ENCODE results near the gene KLRD1.

The KLRD1 gene

GRCh38 chr12:10307630-10308029, at the start of gene KLRD1:
Gene KLRD1 (plus strand): TSS chr12:10307870. CDS start chr12:10308078, 208 bp downstream.
- no peak within 1 kb of the TSS for H3K4me3 ChIP-seq (ENCODE audit: low read depth in 1 of 2, low read length in 2 of 2)
- H3K27ac ChIP-seq (ENCODE audit: low read length) = no peak within 1 kb of the TSS
- H3K4me1 ChIP-seq (ENCODE audit: control insufficient read depth in 1 of 2, insufficient read depth in 2 of 2, low read length in 2 of 2) = no peaks in the 10 kb centered on the region
- H3K36me3 ChIP-seq (ENCODE audit: control insufficient read depth in 1 of 2, insufficient read depth in 2 of 2, low read length in 2 of 2) = no peaks in the 10 kb centered on the region
- no peaks in the 10 kb centered on the region for H3K27me3 ChIP-seq (ENCODE audit: low read depth, low read length)
- H3K9me3 ChIP-seq (ENCODE audit: control insufficient read depth in 1 of 2, low read length in 2 of 2) = no peaks in the 10 kb centered on the region

GRCh38 chr12:10260927-10261326, 46.7 kb upstream of the KLRD1 start:
- Histone ChIP-seq H3K36me3 (ENCODE audit: control insufficient read depth in 1 of 2, insufficient read depth in 2 of 2, low read length in 2 of 2) (no peaks in the 10 kb centered on the region), H3K4me1 (ENCODE audit: control insufficient read depth in 1 of 2, insufficient read depth in 2 of 2, low read length in 2 of 2) (no peaks in the 10 kb centered on the region), H3K27me3 (ENCODE audit: low read depth, low read length) (no peaks in the 10 kb centered on the region), H3K9me3 (ENCODE audit: control insufficient read depth in 1 of 2, low read length in 2 of 2) (no peaks in the 10 kb centered on the region), H3K4me3 (ENCODE audit: low read depth in 1 of 2, low read length in 2 of 2) (no peak overlapping the region), H3K27ac (ENCODE audit: low read length) (no peak overlapping the region)

- Histone ChIP-seq H3K27ac (ENCODE audit: low read length) (no peak overlapping the region), H3K27me3 (ENCODE audit: low read depth, low read length) (no peaks in the 10 kb centered on the region), H3K4me1 (ENCODE audit: control insufficient read depth in 1 of 2, insufficient read depth in 2 of 2, low read length in 2 of 2) (no peaks in the 10 kb centered on the region), H3K36me3 (ENCODE audit: control insufficient read depth in 1 of 2, insufficient read depth in 2 of 2, low read length in 2 of 2) (no peaks in the 10 kb centered on the region), H3K9me3 (ENCODE audit: control insufficient read depth in 1 of 2, low read length in 2 of 2) (no peaks in the 10 kb centered on the region), H3K4me3 (ENCODE audit: low read depth in 1 of 2, low read length in 2 of 2) (no peak overlapping the region)
Observed at GRCh38 chr12:10268037-10268436, 39.6 kb upstream of the KLRD1 start.

- no peaks in the 10 kb centered on the region for H3K9me3 ChIP-seq (ENCODE audit: control insufficient read depth in 1 of 2, low read length in 2 of 2)
- H3K4me3 ChIP-seq (ENCODE audit: low read depth in 1 of 2, low read length in 2 of 2) = no peak overlapping the region
- H3K36me3 ChIP-seq (ENCODE audit: control insufficient read depth in 1 of 2, insufficient read depth in 2 of 2, low read length in 2 of 2) = no peaks in the 10 kb centered on the region
- H3K27ac ChIP-seq (ENCODE audit: low read length) = no peak overlapping the region
- H3K4me1 ChIP-seq (ENCODE audit: control insufficient read depth in 1 of 2, insufficient read depth in 2 of 2, low read length in 2 of 2) = no peaks in the 10 kb centered on the region
- no peaks in the 10 kb centered on the region for H3K27me3 ChIP-seq (ENCODE audit: low read depth, low read length)
Observed at GRCh38 chr12:10272467-10272866, 35.2 kb upstream of the KLRD1 start.

GRCh38 chr12:10276774-10277173, 30.9 kb upstream of the KLRD1 start:
- Histone ChIP-seq H3K4me3 (ENCODE audit: low read depth in 1 of 2, low read length in 2 of 2) (no peak overlapping the region), H3K27me3 (ENCODE audit: low read depth, low read length) (no peaks in the 10 kb centered on the region), H3K36me3 (ENCODE audit: control insufficient read depth in 1 of 2, insufficient read depth in 2 of 2, low read length in 2 of 2) (no peaks in the 10 kb centered on the region), H3K4me1 (ENCODE audit: control insufficient read depth in 1 of 2, insufficient read depth in 2 of 2, low read length in 2 of 2) (no peaks in the 10 kb centered on the region), H3K9me3 (ENCODE audit: control insufficient read depth in 1 of 2, low read length in 2 of 2) (no peaks in the 10 kb centered on the region), H3K27ac (ENCODE audit: low read length) (no peak overlapping the region)

GRCh38 chr12:10278104-10278503, 29.6 kb upstream of the KLRD1 start:
- Histone ChIP-seq H3K9me3 (ENCODE audit: control insufficient read depth in 1 of 2, low read length in 2 of 2) (no peaks in the 10 kb centered on the region), H3K36me3 (ENCODE audit: control insufficient read depth in 1 of 2, insufficient read depth in 2 of 2, low read length in 2 of 2) (no peaks in the 10 kb centered on the region), H3K4me1 (ENCODE audit: control insufficient read depth in 1 of 2, insufficient read depth in 2 of 2, low read length in 2 of 2) (no peaks in the 10 kb centered on the region), H3K4me3 (ENCODE audit: low read depth in 1 of 2, low read length in 2 of 2) (no peak overlapping the region), H3K27me3 (ENCODE audit: low read depth, low read length) (no peaks in the 10 kb centered on the region), H3K27ac (ENCODE audit: low read length) (no peak overlapping the region)

GRCh38 chr12:10279937-10280336, 27.7 kb upstream of the KLRD1 start:
- no peaks in the 10 kb centered on the region for H3K36me3 ChIP-seq (ENCODE audit: control insufficient read depth in 1 of 2, insufficient read depth in 2 of 2, low read length in 2 of 2)
- H3K4me3 ChIP-seq (ENCODE audit: low read depth in 1 of 2, low read length in 2 of 2) = no peak overlapping the region
- H3K27ac ChIP-seq (ENCODE audit: low read length) = no peak overlapping the region
- no peaks in the 10 kb centered on the region for H3K4me1 ChIP-seq (ENCODE audit: control insufficient read depth in 1 of 2, insufficient read depth in 2 of 2, low read length in 2 of 2)
- no peaks in the 10 kb centered on the region for H3K27me3 ChIP-seq (ENCODE audit: low read depth, low read length)
- H3K9me3 ChIP-seq (ENCODE audit: control insufficient read depth in 1 of 2, low read length in 2 of 2) = no peaks in the 10 kb centered on the region

- Histone ChIP-seq H3K27me3 (ENCODE audit: low read depth, low read length) (no peaks in the 10 kb centered on the region), H3K27ac (ENCODE audit: low read length) (no peak overlapping the region), H3K4me3 (ENCODE audit: low read depth in 1 of 2, low read length in 2 of 2) (no peak overlapping the region), H3K9me3 (ENCODE audit: control insufficient read depth in 1 of 2, low read length in 2 of 2) (no peaks in the 10 kb centered on the region), H3K4me1 (ENCODE audit: control insufficient read depth in 1 of 2, insufficient read depth in 2 of 2, low read length in 2 of 2) (no peaks in the 10 kb centered on the region), H3K36me3 (ENCODE audit: control insufficient read depth in 1 of 2, insufficient read depth in 2 of 2, low read length in 2 of 2) (no peaks in the 10 kb centered on the region)
Observed at GRCh38 chr12:10283027-10283426, 24.6 kb upstream of the KLRD1 start.

- Histone ChIP-seq H3K4me3 (ENCODE audit: low read depth in 1 of 2, low read length in 2 of 2) (no peak overlapping the region), H3K9me3 (ENCODE audit: control insufficient read depth in 1 of 2, low read length in 2 of 2) (no peaks in the 10 kb centered on the region), H3K27ac (ENCODE audit: low read length) (no peak overlapping the region), H3K27me3 (ENCODE audit: low read depth, low read length) (no peaks in the 10 kb centered on the region), H3K4me1 (ENCODE audit: control insufficient read depth in 1 of 2, insufficient read depth in 2 of 2, low read length in 2 of 2) (no peaks in the 10 kb centered on the region), H3K36me3 (ENCODE audit: control insufficient read depth in 1 of 2, insufficient read depth in 2 of 2, low read length in 2 of 2) (no peaks in the 10 kb centered on the region)
Observed at GRCh38 chr12:10285919-10286318, 21.8 kb upstream of the KLRD1 start.

- Histone ChIP-seq H3K36me3 (ENCODE audit: control insufficient read depth in 1 of 2, insufficient read depth in 2 of 2, low read length in 2 of 2) (no peaks in the 10 kb centered on the region), H3K27me3 (ENCODE audit: low read depth, low read length) (no peaks in the 10 kb centered on the region), H3K9me3 (ENCODE audit: control insufficient read depth in 1 of 2, low read length in 2 of 2) (no peaks in the 10 kb centered on the region), H3K27ac (ENCODE audit: low read length) (no peak overlapping the region), H3K4me3 (ENCODE audit: low read depth in 1 of 2, low read length in 2 of 2) (no peak overlapping the region), H3K4me1 (ENCODE audit: control insufficient read depth in 1 of 2, insufficient read depth in 2 of 2, low read length in 2 of 2) (no peaks in the 10 kb centered on the region)
Observed at GRCh38 chr12:10289005-10289754, 18.5 kb upstream of the KLRD1 start.

GRCh38 chr12:10291030-10291429, 16.6 kb upstream of the KLRD1 start:
- H3K27me3 ChIP-seq (ENCODE audit: low read depth, low read length) = no peaks in the 10 kb centered on the region

GRCh38 chr12:10293151-10293550, 14.5 kb upstream of the KLRD1 start:
- no peaks in the 10 kb centered on the region for H3K9me3 ChIP-seq (ENCODE audit: control insufficient read depth in 1 of 2, low read length in 2 of 2)
- no peak overlapping the region for H3K4me3 ChIP-seq (ENCODE audit: low read depth in 1 of 2, low read length in 2 of 2)
- no peak overlapping the region for H3K27ac ChIP-seq (ENCODE audit: low read length)
- H3K36me3 ChIP-seq (ENCODE audit: control insufficient read depth in 1 of 2, insufficient read depth in 2 of 2, low read length in 2 of 2) = no peaks in the 10 kb centered on the region
- no peaks in the 10 kb centered on the region for H3K4me1 ChIP-seq (ENCODE audit: control insufficient read depth in 1 of 2, insufficient read depth in 2 of 2, low read length in 2 of 2)
- H3K27me3 ChIP-seq (ENCODE audit: low read depth, low read length) = no peaks in the 10 kb centered on the region

More at GRCh38 chr12:10291030-10291429, 16.6 kb upstream of the KLRD1 start:
- Histone ChIP-seq H3K36me3 (ENCODE audit: control insufficient read depth in 1 of 2, insufficient read depth in 2 of 2, low read length in 2 of 2) (no peaks in the 10 kb centered on the region), H3K9me3 (ENCODE audit: control insufficient read depth in 1 of 2, low read length in 2 of 2) (no peaks in the 10 kb centered on the region), H3K27ac (ENCODE audit: low read length) (no peak overlapping the region), H3K4me1 (ENCODE audit: control insufficient read depth in 1 of 2, insufficient read depth in 2 of 2, low read length in 2 of 2) (no peaks in the 10 kb centered on the region), H3K4me3 (ENCODE audit: low read depth in 1 of 2, low read length in 2 of 2) (no peak overlapping the region)
